A549 treated with CpdA at 1 μM for 4 hours (cell line): Measurements from ENCODE around the gene GYPC. TPM values are rescaled to one million over a fixed set of nuclear protein-coding genes. Genes with fewer than 3 reads are reported as not detected.

Experiments
- total RNA-seq: library from RNA; stranded (reverse); fragments of 200-300 nt; extraction: Qiagen RNA extraction; gene quantifications from 5 replicates; pipeline ENCODE4 v1.2.3, GENCODE V29; 2022; ENCODE audit warnings: low read depth

Gene GYPC, protein sequence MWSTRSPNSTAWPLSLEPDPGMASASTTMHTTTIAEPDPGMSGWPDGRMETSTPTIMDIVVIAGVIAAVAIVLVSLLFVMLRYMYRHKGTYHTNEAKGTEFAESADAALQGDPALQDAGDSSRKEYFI
- total RNA-seq, result not detected in 5 replicates

DNA sequence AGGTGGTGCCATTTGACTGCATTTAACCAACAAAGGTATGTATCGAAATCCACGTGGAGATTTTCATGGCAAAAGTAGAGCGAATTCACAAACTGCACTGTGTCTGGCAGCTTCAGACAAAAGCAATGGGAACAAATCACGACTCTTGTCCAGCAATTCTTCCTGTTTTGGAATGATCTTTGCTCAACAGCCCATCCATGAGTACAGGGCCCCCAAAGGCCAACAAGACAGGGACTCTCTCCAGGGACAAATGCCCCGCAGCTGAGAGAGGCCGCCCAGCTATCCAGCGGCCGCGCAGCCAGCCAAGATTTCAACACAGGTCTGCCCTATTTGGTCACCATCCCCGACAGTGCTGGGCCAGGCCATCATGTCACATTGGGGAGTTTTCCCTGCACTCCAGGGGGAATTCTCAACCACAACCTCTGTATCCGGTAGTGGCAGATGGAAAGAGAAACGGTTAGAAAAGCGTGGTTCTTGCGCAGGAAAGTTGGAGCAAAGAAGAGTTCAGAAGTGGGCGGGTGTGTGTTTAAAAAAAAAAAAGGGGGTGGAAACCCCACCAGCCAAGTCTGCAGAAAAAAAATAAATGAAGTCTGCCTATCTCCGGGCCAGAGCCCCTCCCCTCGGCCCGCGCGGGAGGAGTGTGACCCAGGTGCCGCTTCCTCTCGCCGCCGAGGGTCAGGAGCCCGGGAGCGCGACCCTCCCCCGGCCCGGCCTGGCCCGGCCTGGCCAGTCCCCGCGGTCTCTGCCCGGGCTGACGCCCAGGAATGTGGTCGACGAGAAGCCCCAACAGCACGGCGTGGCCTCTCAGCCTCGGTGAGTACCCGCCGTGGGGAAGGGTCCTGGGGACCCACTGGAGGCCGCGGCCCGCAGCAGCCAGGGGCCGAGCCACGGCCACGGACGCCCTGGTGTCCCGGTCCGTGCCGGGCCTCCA is at the start of gene GYPC:
Gene GYPC, plus strand, starts transcription at position 659 of the 931 bp plus-strand sequence. Its CDS starts 106 bp downstream, at position 765.

Other genes starting within 250 kb of the GYPC start
- gene TEX51, start 242.7 kb downstream of the GYPC start, total RNA-seq, result not detected in 5 replicates